Panc1 (cell line): ENCODE results near the gene IFTAP. TPM values are rescaled to one million over a fixed set of nuclear protein-coding genes. Genes with fewer than 3 reads are reported as not detected.
A peak's percentile ranks its signal among the peaks of the same experiment; 100 is the strongest.

Experiments used
- ATAC-seq: fragments of 200-7000 bp; cut with Tn5 transposase; 2 replicates; pipeline ENCODE4 v1.9.1; 2020; ENCODE audit warnings: mild to moderate bottlenecking, moderate library complexity
- BruUV-seq: library from RNA; stranded (reverse); fragments of 400-500 nt; replicated peaks from 2 replicates; lab custom pipeline; 2021; lab: Mats Ljungman, UMichigan
- CTCF ChIA-PET: fragments of 300-600 bp; sonication (Branson Sonifier 250); formaldehyde crosslinking; loops from one replicate; lab custom pipeline; 2022; ENCODE audit warnings: antibody characterized with exemption; lab: Charles Lee
- POLR2A ChIA-PET: fragments of 300-600 bp; sonication (Branson Sonifier 250); formaldehyde crosslinking; loops from one replicate; lab custom pipeline; 2022; ENCODE audit warnings: antibody characterized with exemption; lab: Charles Lee
- DNase-seq: peaks from one replicate; pipeline ENCODE4 v3.0.0-alpha.2; 2010; ENCODE audit warnings: low read depth, low spot score
- H3K27ac ChIP-seq: 2 replicates; pipeline ENCODE4 v1.5.1; 2011; ENCODE audit warnings: mild to moderate bottlenecking, low read length, inconsistent platforms
- H3K27me3 ChIP-seq: fragments of 200-500 bp; sonication (Bioruptor generic); 2 replicates; pipeline ENCODE4 v1.6.0; 2014; ENCODE audit warnings: low read length, inconsistent platforms; ENCODE audit not compliant: control insufficient read depth, insufficient read depth
- H3K36me3 ChIP-seq: fragments of 200-500 bp; sonication (Bioruptor generic); 2 replicates; pipeline ENCODE4 v1.5.1; 2014; ENCODE audit warnings: inconsistent platforms, mild to moderate bottlenecking, low read length, moderate library complexity; ENCODE audit not compliant: control insufficient read depth, insufficient read depth
- H3K4me1 ChIP-seq: 2 replicates; pipeline ENCODE4 v1.5.1; 2011; ENCODE audit warnings: inconsistent platforms, mild to moderate bottlenecking, low read length, moderate library complexity; ENCODE audit not compliant: control insufficient read depth, insufficient read depth
- H3K4me3 ChIP-seq, 2 experiments: 2 replicates each; pipeline ENCODE4 v1.5.1; 2011 to 2012; ENCODE audit warnings: low read depth in 2 of 2, low read length in 2 of 2, mild to moderate bottlenecking in 2 of 2, inconsistent platforms in 1 of 2, moderate library complexity in 1 of 2
- H3K9me3 ChIP-seq: fragments of 200-500 bp; sonication (Bioruptor generic); 2 replicates; pipeline ENCODE4 v1.5.1; 2014; ENCODE audit warnings: low read depth, mild to moderate bottlenecking, inconsistent platforms, low read length, moderate library complexity; ENCODE audit not compliant: control insufficient read depth, insufficient read depth
- CTCF ChIP-seq: fragments of 450-650 bp; IDR thresholded peaks from 2 replicates; pipeline ENCODE4 v1.5.1; 2017; ENCODE audit warnings: mild to moderate bottlenecking
- POLR2AphosphoS5 ChIP-seq: IDR thresholded peaks from 2 replicates; pipeline ENCODE4 v1.6.1; 2012; ENCODE audit warnings: mild to moderate bottlenecking, low read depth, low read length, moderate library complexity
- REST ChIP-seq, 2 experiments: IDR thresholded peaks; 2 replicates each; pipeline ENCODE4 v1.6.1; 2011 to 2012; ENCODE audit warnings: low read depth in 2 of 2, control low read depth in 1 of 2, low read length in 1 of 2, mild to moderate bottlenecking in 1 of 2, moderate library complexity in 1 of 2; ENCODE audit not compliant: insufficient read depth in 1 of 2
- SIN3A ChIP-seq: IDR thresholded peaks from 2 replicates; pipeline ENCODE4 v1.6.1; 2012; ENCODE audit warnings: low read depth, mild to moderate bottlenecking, low read length, moderate library complexity, borderline replicate concordance; ENCODE audit not compliant: insufficient read depth
- TCF7L2 ChIP-seq: IDR thresholded peaks from 2 replicates; pipeline ENCODE4 v1.6.1; 2011; ENCODE audit warnings: mild to moderate bottlenecking, low read depth, low read length, inconsistent platforms
- in situ Hi-C: cut with HindIII; loops from 2 replicates; pipeline ENCODE4 v1.10.0; 2016; ENCODE audit warnings: low sequenced_read_pairs, low pct_unique_long_range_greater_than_20kb
- intact Hi-C: fragments of 100-400 bp; cut with micrococcal nuclease; formaldehyde crosslinking; loops from one replicate; pipeline ENCODE4 v1.10.0; 2022; ENCODE audit not compliant: unreplicated experiment
- total RNA-seq: library from RNA; stranded (reverse); gene quantifications from one replicate; pipeline ENCODE4 v1.2.1, GENCODE V29; 2021; ENCODE audit not compliant: unreplicated experiment

IFTAP gene
- total RNA-seq, 1 experiment from 2014 or later = 18.2 TPM

GRCh38 chr11:36628765-36629244 lies 34.5 kb downstream of the IFTAP start:
- DNase-seq = no peak
- ChIA-PET POLR2A (no interaction called here), CTCF (no interaction called here)
- intact Hi-C loops = no loop called here
- BruUV-seq = no TSS peak
- Histone ChIP-seq H3K27ac (peak overlapping the region; percentile 24; the same call in 1 of the 2 replicates), H3K4me3 (no peak overlapping the region), H3K4me1 (peaks cover 3% of the 10 kb centered on the region; the same call in 1 of the 2 replicates), H3K36me3 (no peaks in the 10 kb centered on the region), H3K27me3 (no peaks in the 10 kb centered on the region), H3K9me3 (no peaks in the 10 kb centered on the region)
- in situ Hi-C loops = no loop called here
- TF ChIP-seq POLR2AphosphoS5 (no peak), CTCF (no peak), TCF7L2 (no peak), REST (IDR thresholded peaks at IDR 0.05; ENCODE audit: insufficient read depth in 1 of 2, low read depth in 2 of 2, low read length in 1 of 2) (no peak), SIN3A (no peak)
- no peak for ATAC-seq

- CTCF ChIA-PET = no interaction called here
- in situ Hi-C loops (no loop called here), intact Hi-C loops (no loop called here)
- Histone ChIP-seq H3K27ac (no peak overlapping the region), H3K9me3 (no peaks in the 10 kb centered on the region), H3K27me3 (no peaks in the 10 kb centered on the region), H3K4me3 (no peak overlapping the region), H3K36me3 (no peaks in the 10 kb centered on the region), H3K4me1 (peaks cover 3% of the 10 kb centered on the region; the same call in 1 of the 2 replicates)
- POLR2A ChIA-PET = no interaction called here
- ATAC-seq (no peak), DNase-seq (no peak)
- TF ChIP-seq TCF7L2 (no peak), SIN3A (no peak), POLR2AphosphoS5 (no peak), REST (IDR thresholded peaks at IDR 0.05; ENCODE audit: insufficient read depth in 1 of 2, low read depth in 2 of 2, low read length in 1 of 2) (no peak), CTCF (no peak)
- BruUV-seq = no TSS peak
Measured at GRCh38 chr11:36631774-36632173, 37.5 kb downstream of the IFTAP start.
